Ascending aorta (tissue), 2 donors: ENCODE measurements around the gene SEMA3F. TPM values are rescaled to one million over a fixed set of nuclear protein-coding genes. Genes with fewer than 3 reads are reported as not detected.
A peak's percentile ranks its signal among the peaks of the same experiment; 100 is the strongest.

Experiments used
- DNase-seq, 2 donors: peaks; one replicate each; pipeline ENCODE4 v3.0.0-alpha.2; 2019; ENCODE audit warnings: low spot score in 2 of 2
- H3K27ac ChIP-seq, 2 donors: fragments of 200-600 bp; sonication (generic); one replicate each; pipeline ENCODE4 v1.5.1; 2016 to 2017; ENCODE audit warnings: mild to moderate bottlenecking in 1 of 2
- H3K27me3 ChIP-seq: fragments of 200-600 bp; sonication (generic); one replicate; pipeline ENCODE4 v1.5.1; 2017
- H3K36me3 ChIP-seq, 2 donors: fragments of 200-600 bp; sonication (generic); one replicate each; pipeline ENCODE4 v1.5.1; 2016
- H3K4me1 ChIP-seq, 2 donors: fragments of 200-600 bp; sonication (generic); one replicate each; pipeline ENCODE4 v1.5.1; 2016 to 2017; ENCODE audit warnings: mild to moderate bottlenecking in 1 of 2
- H3K4me3 ChIP-seq, 2 donors: fragments of 200-600 bp; sonication (generic); one replicate each; pipeline ENCODE4 v1.5.1; 2016 to 2017; ENCODE audit warnings: mild to moderate bottlenecking in 1 of 2
- H3K9me3 ChIP-seq, 2 donors: fragments of 200-600 bp; sonication (generic); one replicate each; pipeline ENCODE4 v1.5.1; 2016
- CTCF ChIP-seq, 3 experiments: fragments of 200-600 bp in 2 of 3; fragments of 450-650 bp in 1 of 3; sonication (generic) in 2 of 3; IDR thresholded peaks; one replicate each; pipeline ENCODE4 v1.5.1; 2016 to 2019; ENCODE audit warnings: antibody characterized with exemption in 3 of 3, mild to moderate bottlenecking in 1 of 3, moderate library complexity in 1 of 3
- intact Hi-C: fragments of 100-400 bp; cut with DNase I; formaldehyde crosslinking; loops from one replicate; pipeline ENCODE4 v1.15.1; 2023
- total RNA-seq: library from RNA; depleted of rRNA; stranded (reverse); fragments of >200 nt; gene quantifications from one replicate; pipeline ENCODE4 v1.1.0, GENCODE V29; 2016

SEMA3F gene
- total RNA-seq, 1 donor from 2014 or later, result 75.0 TPM

GRCh38 chr3:50187750-50188149, 32.6 kb downstream of the SEMA3F start:
- no peaks in the 10 kb centered on the region for H3K9me3 ChIP-seq
- no peaks in the 10 kb centered on the region for H3K27me3 ChIP-seq
- DNase-seq, result no peak
- peaks cover 0 to under 1% of the 10 kb centered on the region in 2 donors for H3K4me1 ChIP-seq
- H3K27ac ChIP-seq, result no peak overlapping the region
- intact Hi-C loops, result loop anchor here (2.0 kb wide), 1 partner anchor 33 kb away; the partner anchor contains the start of gene SEMA3F
- no peak for TF ChIP-seq CTCF (IDR thresholded peaks at IDR 0.05)
- H3K36me3 ChIP-seq, result peaks cover 0 to 42% of the 10 kb centered on the region in 2 donors
- H3K4me3 ChIP-seq, result no peak overlapping the region

- Histone ChIP-seq H3K27me3 (peaks cover 14% of the 10 kb centered on the region), H3K27ac (no peak overlapping the region), H3K9me3 (no peaks in the 10 kb centered on the region), H3K36me3 (peaks cover 0 to 28% of the 10 kb centered on the region in 2 donors), H3K4me3 (no peak overlapping the region), H3K4me1 (peaks cover 5 to 13% of the 10 kb centered on the region in 2 donors)
- peak; percentile 73 to 87 (median 87) for TF ChIP-seq CTCF (IDR thresholded peaks at IDR 0.05)
- DNase-seq, result peak in 1 of 2 donors; percentile 91
- intact Hi-C loops, result loop anchor here (1.0 to 2.0 kb wide), 2 partner anchors 34 to 68 kb away; partner anchors contain the start of gene SEMA3F
These were observed 34.1 kb downstream of the SEMA3F start for GRCh38 chr3:50189274-50189673.

GRCh38 chr3:50189989-50190388, 34.9 kb downstream of the SEMA3F start:
- intact Hi-C loops, result loop anchor here (1.0 to 2.0 kb wide), 2 partner anchors 35 to 69 kb away; partner anchors contain the start of gene SEMA3F
- Histone ChIP-seq H3K4me3 (no peak overlapping the region), H3K4me1 (peaks cover 10 to 15% of the 10 kb centered on the region in 2 donors)

GRCh38 chr3:50190936-50191660, 36.0 kb downstream of the SEMA3F start, which contains the start of gene GNAT1:
TSS of gene GNAT1 (plus strand) at chr3:50191610. CDS start at chr3:50191726, 116 bp downstream.
- H3K4me3 ChIP-seq, result no peak within 1 kb of the TSS
- DNase-seq, result no peak
- TF ChIP-seq CTCF (IDR thresholded peaks at IDR 0.05), result no peak
- no peaks in the 10 kb centered on the region for H3K9me3 ChIP-seq
- peaks cover 0 to 10% of the 10 kb centered on the region in 2 donors for H3K36me3 ChIP-seq
- peaks cover 10 to 15% of the 10 kb centered on the region in 2 donors for H3K4me1 ChIP-seq
- intact Hi-C loops, result no loop called here
- H3K27me3 ChIP-seq, result peaks cover 18% of the 10 kb centered on the region
- no peak within 1 kb of the TSS for H3K27ac ChIP-seq

More at GRCh38 chr3:50189989-50190388, 34.9 kb downstream of the SEMA3F start:
- Histone ChIP-seq H3K27me3 (peaks cover 18% of the 10 kb centered on the region), H3K27ac (no peak overlapping the region), H3K36me3 (peaks cover 0 to 21% of the 10 kb centered on the region in 2 donors), H3K9me3 (no peaks in the 10 kb centered on the region)
- no peak for TF ChIP-seq CTCF (IDR thresholded peaks at IDR 0.05)
- DNase-seq, result no peak

- no peak for TF ChIP-seq CTCF (IDR thresholded peaks at IDR 0.05)
- Histone ChIP-seq H3K27ac (no peak overlapping the region), H3K9me3 (no peaks in the 10 kb centered on the region), H3K36me3 (peaks cover 0 to 6% of the 10 kb centered on the region in 2 donors), H3K27me3 (peaks cover 18% of the 10 kb centered on the region), H3K4me1 (peaks cover 10 to 15% of the 10 kb centered on the region in 2 donors), H3K4me3 (no peak overlapping the region)
- intact Hi-C loops, result no loop called here
- DNase-seq, result no peak
These were observed 37.0 kb downstream of the SEMA3F start for GRCh38 chr3:50192124-50192523.
